Measurements from ENCODE around the gene AVL9.
"Not testable (repeated sequence)": the region's sequence is repeated elsewhere in the genome, so short reads cannot be mapped to it uniquely, and the experiment has no call there.

Gene AVL9

GRCh38 chr7:32495298-32496051, at the start of gene AVL9:
TSS of gene AVL9 (plus strand) at chr7:32495489. CDS start at chr7:32495710, 221 bp downstream.
- DNase-seq (ENCODE audit: low read depth) = peak; percentile 98

GRCh38 chr7:32447218-32447617, 48.1 kb upstream of the AVL9 start:
- no peak for DNase-seq (ENCODE audit: low read depth)

GRCh38 chr7:32453341-32454011, 41.8 kb upstream of the AVL9 start:
- no peak for DNase-seq (ENCODE audit: low read depth)

GRCh38 chr7:32458025-32458424, 37.3 kb upstream of the AVL9 start:
- no peak for DNase-seq (ENCODE audit: low read depth)

GRCh38 chr7:32459788-32460187, 35.5 kb upstream of the AVL9 start:
- DNase-seq (ENCODE audit: low read depth) = no peak

- DNase-seq (ENCODE audit: low read depth) = no peak
Observed at GRCh38 chr7:32461484-32461883, 33.8 kb upstream of the AVL9 start.

- DNase-seq (ENCODE audit: low read depth) = no peak
Observed at GRCh38 chr7:32462451-32462850, 32.8 kb upstream of the AVL9 start.

GRCh38 chr7:32462977-32463376, 32.3 kb upstream of the AVL9 start:
- DNase-seq (ENCODE audit: low read depth) = no peak

- DNase-seq (ENCODE audit: low read depth) = not testable (repeated sequence)
Observed at GRCh38 chr7:32464641-32465416, 30.5 kb upstream of the AVL9 start.

- not testable (repeated sequence) for DNase-seq (ENCODE audit: low read depth)
Observed at GRCh38 chr7:32470004-32470403, 25.3 kb upstream of the AVL9 start.

GRCh38 chr7:32470871-32471270, 24.4 kb upstream of the AVL9 start:
- DNase-seq (ENCODE audit: low read depth) = no peak

- no peak for DNase-seq (ENCODE audit: low read depth)
Observed at GRCh38 chr7:32472015-32472414, 23.3 kb upstream of the AVL9 start.

- no peak for DNase-seq (ENCODE audit: low read depth)
Observed at GRCh38 chr7:32474008-32474407, 21.3 kb upstream of the AVL9 start.

- no peak for DNase-seq (ENCODE audit: low read depth)
Observed at GRCh38 chr7:32476816-32477648, 18.3 kb upstream of the AVL9 start.

GRCh38 chr7:32477649-32477980, 17.7 kb upstream of the AVL9 start:
- no peak for DNase-seq (ENCODE audit: low read depth)

GRCh38 chr7:32479574-32480200, 15.6 kb upstream of the AVL9 start:
- DNase-seq (ENCODE audit: low read depth) = no peak

GRCh38 chr7:32481176-32481575, 14.1 kb upstream of the AVL9 start:
- DNase-seq (ENCODE audit: low read depth) = no peak

- no peak for DNase-seq (ENCODE audit: low read depth)
Observed at GRCh38 chr7:32481921-32482320, 13.4 kb upstream of the AVL9 start.

- no peak for DNase-seq (ENCODE audit: low read depth)
Observed at GRCh38 chr7:32489788-32490126, 5.5 kb upstream of the AVL9 start.

- peak; percentile 82 for DNase-seq (ENCODE audit: low read depth)
Observed at GRCh38 chr7:32490127-32490796, 5.0 kb upstream of the AVL9 start, which contains the start of gene LSM5. TSS of gene LSM5 (minus strand) at chr7:32490380. CDS start at chr7:32490365, 15 bp downstream.

GRCh38 chr7:32494946-32495297, 367 bp upstream of the AVL9 start:
- DNase-seq (ENCODE audit: low read depth) = no peak
